SKM-1 (cell line): ENCODE data around the gene SFRP2.

ENCODE experiments used
- DNase-seq: peaks from one replicate; lab custom pipeline; 2025; ENCODE audit not compliant: unreplicated experiment; lab: John Stamatoyannopoulos, UW

The SFRP2 gene

GRCh38 chr4:153777421-153777820 lies 11.5 kb downstream of the SFRP2 start:
- DNase-seq, result no peak

- no peak for DNase-seq
These were observed 12.3 kb downstream of the SFRP2 start for GRCh38 chr4:153776601-153777000.

GRCh38 chr4:153773236-153773690 lies 15.6 kb downstream of the SFRP2 start:
- no peak for DNase-seq

- DNase-seq, result no peak
These were observed 17.8 kb downstream of the SFRP2 start for GRCh38 chr4:153771046-153771445.

- DNase-seq, result no peak
These were observed 22.1 kb downstream of the SFRP2 start for GRCh38 chr4:153766758-153767157.

GRCh38 chr4:153765894-153766293 lies 23.0 kb downstream of the SFRP2 start:
- DNase-seq, result no peak

- DNase-seq, result no peak
These were observed 24.1 kb downstream of the SFRP2 start for GRCh38 chr4:153764601-153765368.

- DNase-seq, result peak; percentile 38
These were observed 25.5 kb downstream of the SFRP2 start for GRCh38 chr4:153763404-153763803.

GRCh38 chr4:153759407-153760316 lies 29.2 kb downstream of the SFRP2 start, which contains the start of gene RNF175:
RNF175 (minus strand) TSS chr4:153760024; CDS start chr4:153759862, 162 bp downstream.
- no peak for DNase-seq

- DNase-seq, result no peak
These were observed 30.0 kb downstream of the SFRP2 start for GRCh38 chr4:153758688-153759406.

- no peak for DNase-seq
These were observed 30.7 kb downstream of the SFRP2 start for GRCh38 chr4:153758136-153758535.

- peak; percentile 36 for DNase-seq
These were observed 31.5 kb downstream of the SFRP2 start for GRCh38 chr4:153757407-153757806.

GRCh38 chr4:153755186-153755585 lies 33.7 kb downstream of the SFRP2 start:
- DNase-seq, result no peak

- DNase-seq, result peak; percentile 49
These were observed 38.6 kb downstream of the SFRP2 start for GRCh38 chr4:153750197-153750817.

GRCh38 chr4:153748378-153748777 lies 40.5 kb downstream of the SFRP2 start:
- no peak for DNase-seq

GRCh38 chr4:153747406-153747955 lies 41.4 kb downstream of the SFRP2 start:
- DNase-seq, result no peak

- DNase-seq, result no peak
These were observed 43.2 kb downstream of the SFRP2 start for GRCh38 chr4:153745651-153746050.

GRCh38 chr4:153741541-153741940 lies 47.3 kb downstream of the SFRP2 start:
- no peak for DNase-seq

- DNase-seq, result no peak
These were observed 52.9 kb downstream of the SFRP2 start for GRCh38 chr4:153735906-153736461.
